ENCODE measurements around the gene MOV10L1. TPM values are rescaled to one million over a fixed set of nuclear protein-coding genes. Genes with fewer than 3 reads are reported as not detected.

MOV10L1 gene
- total RNA-seq, 1 donor from 2014 or later = not detected

DNA sequence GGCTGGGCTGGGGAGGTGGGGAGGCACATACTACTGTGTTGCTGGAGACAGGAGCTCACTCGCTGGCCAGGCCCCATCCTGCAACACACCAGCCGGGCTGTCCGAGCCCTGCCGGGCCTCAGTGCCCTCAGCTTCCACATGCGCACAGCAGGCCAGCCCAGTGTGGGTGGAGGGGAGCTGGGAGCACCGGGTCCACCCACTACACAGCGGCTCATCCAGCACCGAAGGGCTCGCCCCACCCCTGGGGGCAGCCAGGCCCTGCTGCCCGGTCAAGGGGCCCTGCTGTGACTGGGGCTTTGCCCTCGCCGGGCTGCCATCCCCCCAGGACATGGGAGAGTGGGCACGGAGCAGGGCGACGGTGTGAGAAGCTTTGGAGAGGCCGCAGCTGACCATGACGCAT lies 41.0 kb upstream of the MOV10L1 start:
- TF ChIP-seq, protein P1, sequence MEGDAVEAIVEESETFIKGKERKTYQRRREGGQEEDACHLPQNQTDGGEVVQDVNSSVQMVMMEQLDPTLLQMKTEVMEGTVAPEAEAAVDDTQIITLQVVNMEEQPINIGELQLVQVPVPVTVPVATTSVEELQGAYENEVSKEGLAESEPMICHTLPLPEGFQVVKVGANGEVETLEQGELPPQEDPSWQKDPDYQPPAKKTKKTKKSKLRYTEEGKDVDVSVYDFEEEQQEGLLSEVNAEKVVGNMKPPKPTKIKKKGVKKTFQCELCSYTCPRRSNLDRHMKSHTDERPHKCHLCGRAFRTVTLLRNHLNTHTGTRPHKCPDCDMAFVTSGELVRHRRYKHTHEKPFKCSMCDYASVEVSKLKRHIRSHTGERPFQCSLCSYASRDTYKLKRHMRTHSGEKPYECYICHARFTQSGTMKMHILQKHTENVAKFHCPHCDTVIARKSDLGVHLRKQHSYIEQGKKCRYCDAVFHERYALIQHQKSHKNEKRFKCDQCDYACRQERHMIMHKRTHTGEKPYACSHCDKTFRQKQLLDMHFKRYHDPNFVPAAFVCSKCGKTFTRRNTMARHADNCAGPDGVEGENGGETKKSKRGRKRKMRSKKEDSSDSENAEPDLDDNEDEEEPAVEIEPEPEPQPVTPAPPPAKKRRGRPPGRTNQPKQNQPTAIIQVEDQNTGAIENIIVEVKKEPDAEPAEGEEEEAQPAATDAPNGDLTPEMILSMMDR (IDR thresholded peaks at IDR 0.05) = no peak
- Mint-ChIP-seq H3K27me3 (peaks cover 25% of the 10 kb centered on the region), H3K36me3 (ENCODE audit: low read depth) (no peaks in the 10 kb centered on the region), H3K9me3 (peaks cover 6% of the 10 kb centered on the region), H3K4me3 (no peak overlapping the region), H3K27ac (no peak overlapping the region), H3K4me1 (peaks cover 3% of the 10 kb centered on the region)
- DNase-seq (no peak), ATAC-seq (ENCODE audit: low read depth) (no peak)
- intact Hi-C loops (cut with micrococcal nuclease) = no loop called here
- CTCF ChIA-PET = no interaction called here
- POLR2A ChIA-PET = no interaction called here

GRCh38 chr22:50049299-50050195 lies 40.3 kb upstream of the MOV10L1 start:
- intact Hi-C loops (cut with micrococcal nuclease) = no loop called here
- Mint-ChIP-seq H3K27ac (no peak overlapping the region), H3K4me3 (no peak overlapping the region), H3K9me3 (peaks cover 7% of the 10 kb centered on the region), H3K4me1 (peaks cover 5% of the 10 kb centered on the region), H3K27me3 (peaks cover 26% of the 10 kb centered on the region), H3K36me3 (ENCODE audit: low read depth) (no peaks in the 10 kb centered on the region)
- TF ChIP-seq, protein P1 (IDR thresholded peaks at IDR 0.05) = no peak
- POLR2A ChIA-PET = no interaction called here
- CTCF ChIA-PET = no interaction called here
- DNase-seq (no peak), ATAC-seq (ENCODE audit: low read depth) (no peak)

GRCh38 chr22:50051930-50052329 lies 37.9 kb upstream of the MOV10L1 start:
- CTCF ChIA-PET = no interaction called here
- no peak overlapping the region for H3K4me3 Mint-ChIP-seq
- DNase-seq = no peak
- ATAC-seq (ENCODE audit: low read depth) = no peak
- peaks cover 7% of the 10 kb centered on the region for H3K9me3 Mint-ChIP-seq
- no peak overlapping the region for H3K27ac Mint-ChIP-seq
- H3K4me1 Mint-ChIP-seq = peaks cover 15% of the 10 kb centered on the region
- H3K36me3 Mint-ChIP-seq (ENCODE audit: low read depth) = no peaks in the 10 kb centered on the region
- intact Hi-C loops (cut with micrococcal nuclease) = no loop called here
- POLR2A ChIA-PET = no interaction called here
- H3K27me3 Mint-ChIP-seq = peaks cover 35% of the 10 kb centered on the region
- TF ChIP-seq, protein P1 (IDR thresholded peaks at IDR 0.05) = no peak

- Mint-ChIP-seq H3K4me1 (peaks cover 20% of the 10 kb centered on the region), H3K4me3 (no peak overlapping the region), H3K27me3 (peaks cover 41% of the 10 kb centered on the region), H3K36me3 (ENCODE audit: low read depth) (no peaks in the 10 kb centered on the region), H3K9me3 (peaks cover 7% of the 10 kb centered on the region), H3K27ac (no peak overlapping the region)
- POLR2A ChIA-PET = no interaction called here
- DNase-seq = no peak
- TF ChIP-seq, protein P1 (IDR thresholded peaks at IDR 0.05) = no peak
- intact Hi-C loops (cut with micrococcal nuclease) = no loop called here
- CTCF ChIA-PET = no interaction called here
- ATAC-seq (ENCODE audit: low read depth) = no peak
Observed at GRCh38 chr22:50053861-50054260, 35.9 kb upstream of the MOV10L1 start.

GRCh38 chr22:50056214-50056972 lies 33.4 kb upstream of the MOV10L1 start:
- peaks cover 7% of the 10 kb centered on the region for H3K9me3 Mint-ChIP-seq
- TF ChIP-seq, protein P1 (IDR thresholded peaks at IDR 0.05) = no peak
- no peak overlapping the region for H3K4me3 Mint-ChIP-seq
- no peaks in the 10 kb centered on the region for H3K36me3 Mint-ChIP-seq (ENCODE audit: low read depth)
- POLR2A ChIA-PET = interaction anchor here (0.6 kb wide), 1 partner anchor 135 kb away, joined by 4 read pairs; no protein-coding TSS in a partner anchor
- H3K27me3 Mint-ChIP-seq = peaks cover 49% of the 10 kb centered on the region
- DNase-seq = no peak
- intact Hi-C loops (cut with micrococcal nuclease) = no loop called here
- peaks cover 25% of the 10 kb centered on the region for H3K4me1 Mint-ChIP-seq
- no peak overlapping the region for H3K27ac Mint-ChIP-seq
- no peak for ATAC-seq (ENCODE audit: low read depth)
- CTCF ChIA-PET = interaction anchor here (0.6 kb wide), 1 partner anchor 26 kb away, joined by 3 read pairs; no protein-coding TSS in a partner anchor
